Activated CD8-positive, alpha-beta T cell treated with anti-CD3 and anti-CD28 coated beads, Interleukin-2, amount 10 ng/mL, durations not matched to agents 7 days and 5 days (primary cell): Measurements from ENCODE around the gene PAPPA. TPM values are rescaled to one million over a fixed set of nuclear protein-coding genes. Genes with fewer than 3 reads are reported as not detected.

Experiments used
- ATAC-seq: fragments of 150-1000 bp; cut with Tn5 transposase; one replicate; pipeline ENCODE4 v1.10.0; 2021; ENCODE audit warnings: moderate library complexity
- CTCF ChIA-PET: fragments of 350-600 bp; sonication (Branson Sonifier 250); formaldehyde crosslinking; loops from one replicate; lab custom pipeline; 2021; ENCODE audit warnings: antibody characterized with exemption; lab: Charles Lee
- POLR2A ChIA-PET: fragments of 350-600 bp; sonication (Branson Sonifier 250); formaldehyde crosslinking; loops from one replicate; lab custom pipeline; 2021; ENCODE audit warnings: antibody characterized with exemption; lab: Charles Lee
- DNase-seq: peaks from one replicate; pipeline ENCODE4 v3.0.0-alpha.2; 2020
- H3K27ac Mint-ChIP-seq: one replicate; pipeline ENCODE4 v1.8.0; 2021; ENCODE audit warnings: mild to moderate bottlenecking, mixed read lengths
- H3K27me3 Mint-ChIP-seq: one replicate; pipeline ENCODE4 v1.8.0; 2021; ENCODE audit warnings: low read depth, mixed read lengths
- H3K36me3 Mint-ChIP-seq: one replicate; pipeline ENCODE4 v1.8.0; 2021; ENCODE audit warnings: low read depth, mixed read lengths
- H3K4me1 Mint-ChIP-seq: one replicate; pipeline ENCODE4 v1.8.0; 2021; ENCODE audit warnings: low read depth, mixed read lengths
- H3K4me3 Mint-ChIP-seq: one replicate; pipeline ENCODE4 v1.8.0; 2021; ENCODE audit warnings: mild to moderate bottlenecking, mixed read lengths
- H3K9me3 Mint-ChIP-seq: one replicate; pipeline ENCODE4 v1.8.0; 2022; ENCODE audit warnings: mixed read lengths; ENCODE audit not compliant: insufficient read depth
- total RNA-seq, 2 experiments: library from RNA; stranded (reverse); gene quantifications; one replicate each; pipeline ENCODE4 v1.2.3, GENCODE V29; 2021

PAPPA gene, protein sequence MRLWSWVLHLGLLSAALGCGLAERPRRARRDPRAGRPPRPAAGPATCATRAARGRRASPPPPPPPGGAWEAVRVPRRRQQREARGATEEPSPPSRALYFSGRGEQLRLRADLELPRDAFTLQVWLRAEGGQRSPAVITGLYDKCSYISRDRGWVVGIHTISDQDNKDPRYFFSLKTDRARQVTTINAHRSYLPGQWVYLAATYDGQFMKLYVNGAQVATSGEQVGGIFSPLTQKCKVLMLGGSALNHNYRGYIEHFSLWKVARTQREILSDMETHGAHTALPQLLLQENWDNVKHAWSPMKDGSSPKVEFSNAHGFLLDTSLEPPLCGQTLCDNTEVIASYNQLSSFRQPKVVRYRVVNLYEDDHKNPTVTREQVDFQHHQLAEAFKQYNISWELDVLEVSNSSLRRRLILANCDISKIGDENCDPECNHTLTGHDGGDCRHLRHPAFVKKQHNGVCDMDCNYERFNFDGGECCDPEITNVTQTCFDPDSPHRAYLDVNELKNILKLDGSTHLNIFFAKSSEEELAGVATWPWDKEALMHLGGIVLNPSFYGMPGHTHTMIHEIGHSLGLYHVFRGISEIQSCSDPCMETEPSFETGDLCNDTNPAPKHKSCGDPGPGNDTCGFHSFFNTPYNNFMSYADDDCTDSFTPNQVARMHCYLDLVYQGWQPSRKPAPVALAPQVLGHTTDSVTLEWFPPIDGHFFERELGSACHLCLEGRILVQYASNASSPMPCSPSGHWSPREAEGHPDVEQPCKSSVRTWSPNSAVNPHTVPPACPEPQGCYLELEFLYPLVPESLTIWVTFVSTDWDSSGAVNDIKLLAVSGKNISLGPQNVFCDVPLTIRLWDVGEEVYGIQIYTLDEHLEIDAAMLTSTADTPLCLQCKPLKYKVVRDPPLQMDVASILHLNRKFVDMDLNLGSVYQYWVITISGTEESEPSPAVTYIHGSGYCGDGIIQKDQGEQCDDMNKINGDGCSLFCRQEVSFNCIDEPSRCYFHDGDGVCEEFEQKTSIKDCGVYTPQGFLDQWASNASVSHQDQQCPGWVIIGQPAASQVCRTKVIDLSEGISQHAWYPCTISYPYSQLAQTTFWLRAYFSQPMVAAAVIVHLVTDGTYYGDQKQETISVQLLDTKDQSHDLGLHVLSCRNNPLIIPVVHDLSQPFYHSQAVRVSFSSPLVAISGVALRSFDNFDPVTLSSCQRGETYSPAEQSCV (N-terminal part only)
- total RNA-seq, result not detected

DNA sequence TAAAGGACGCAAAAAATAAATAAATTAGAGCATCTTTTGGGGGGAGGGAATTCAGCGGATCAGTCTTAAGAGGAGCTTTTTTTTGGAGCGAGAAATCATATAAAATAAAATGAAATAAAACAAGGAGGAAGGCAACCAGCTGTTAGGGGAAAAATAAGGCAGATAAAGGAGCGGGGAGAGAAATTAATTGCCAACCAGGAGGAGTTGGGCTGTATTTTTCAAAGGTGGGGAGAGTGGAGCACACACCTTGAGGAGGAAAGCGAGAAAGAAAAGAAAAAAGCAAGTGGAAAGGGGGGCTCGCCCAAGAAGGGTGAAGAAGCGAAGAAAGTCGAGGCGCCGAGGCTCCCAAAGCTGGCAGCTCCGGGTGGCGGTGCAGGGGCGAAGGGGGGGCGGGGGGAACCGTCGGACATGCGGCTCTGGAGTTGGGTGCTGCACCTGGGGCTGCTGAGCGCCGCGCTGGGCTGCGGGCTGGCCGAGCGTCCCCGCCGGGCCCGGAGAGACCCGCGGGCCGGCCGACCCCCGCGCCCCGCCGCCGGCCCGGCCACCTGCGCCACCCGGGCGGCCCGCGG, at the start of gene PAPPA:
TSS of gene PAPPA (plus strand) at position 27 of the 569 bp plus-strand sequence. CDS start at position 409, 382 bp downstream.
- Mint-ChIP-seq H3K27ac (no peak within 1 kb of the TSS), H3K9me3 (no peaks in the 10 kb centered on the region), H3K4me3 (no peak within 1 kb of the TSS), H3K4me1 (peaks cover 3% of the 10 kb centered on the region), H3K36me3 (no peaks in the 10 kb centered on the region), H3K27me3 (peaks cover 66% of the 10 kb centered on the region)
- DNase-seq (no peak), ATAC-seq (no peak)
- ChIA-PET CTCF (no interaction called here), POLR2A (no interaction called here)

DNA sequence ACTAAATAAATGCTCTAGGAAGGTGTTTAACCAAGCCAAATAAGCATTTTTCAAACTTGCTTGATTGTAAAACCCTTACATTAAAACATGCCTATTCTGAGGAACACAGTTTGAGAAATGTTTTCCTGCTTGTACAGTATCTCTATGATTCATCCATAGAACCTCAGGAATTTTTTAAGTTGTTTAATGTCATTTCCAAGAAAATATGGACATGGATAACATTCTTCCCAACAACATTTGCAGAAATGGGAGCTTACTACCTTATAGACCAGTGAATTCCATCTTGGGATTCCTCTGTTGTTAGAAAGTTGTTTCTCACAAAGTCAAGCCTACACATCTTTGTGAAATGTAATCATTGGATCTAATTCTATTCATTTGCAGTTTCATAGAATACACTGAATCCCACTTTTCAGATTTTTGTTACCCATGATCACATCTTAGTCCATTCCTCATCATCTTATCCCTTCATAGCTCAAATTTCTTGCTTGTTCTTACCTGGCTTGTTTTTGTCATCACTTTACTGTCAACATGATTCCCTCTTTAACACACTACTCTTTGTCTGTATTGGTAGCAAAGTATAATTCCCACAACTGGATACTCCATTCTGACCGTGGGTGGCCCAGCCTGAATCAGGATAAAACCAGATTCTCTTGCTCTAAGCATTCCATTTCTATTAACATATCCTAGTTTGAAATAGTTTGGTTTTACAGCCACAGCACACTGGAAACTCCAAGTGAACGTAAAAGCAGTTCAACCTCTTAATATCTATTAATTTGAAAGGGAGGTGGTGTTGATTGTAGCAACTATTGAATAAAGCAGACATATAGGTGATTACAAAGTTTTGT, 49.4 kb upstream of the PAPPA start:
- Mint-ChIP-seq H3K4me1 (no peaks in the 10 kb centered on the region), H3K4me3 (no peak overlapping the region), H3K9me3 (no peaks in the 10 kb centered on the region), H3K27ac (no peak overlapping the region), H3K36me3 (no peaks in the 10 kb centered on the region), H3K27me3 (no peaks in the 10 kb centered on the region)
- ChIA-PET POLR2A (no interaction called here), CTCF (no interaction called here)
- no peak for ATAC-seq
- DNase-seq, result no peak

DNA sequence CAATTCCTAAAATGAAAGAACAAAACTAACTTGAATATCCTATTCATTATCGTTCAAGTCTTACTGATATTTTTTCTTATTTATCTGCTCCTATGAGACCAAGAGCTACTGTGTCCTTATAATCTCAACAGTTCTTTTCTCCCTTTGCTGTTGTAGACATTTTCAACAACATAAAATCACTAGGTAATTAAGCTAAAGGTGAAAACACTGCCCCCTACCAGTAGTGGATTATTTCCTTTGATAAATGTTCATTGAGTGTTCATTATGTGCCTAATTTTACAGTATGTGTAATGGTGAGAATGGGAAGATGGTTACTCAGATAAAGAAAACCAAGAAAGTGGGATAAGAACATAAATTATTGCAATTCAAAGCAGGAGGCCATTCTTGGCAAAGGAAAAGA, 41.4 kb upstream of the PAPPA start:
- H3K4me3 Mint-ChIP-seq, result no peak overlapping the region
- ChIA-PET CTCF (no interaction called here), POLR2A (no interaction called here)
- no peaks in the 10 kb centered on the region for H3K9me3 Mint-ChIP-seq
- no peaks in the 10 kb centered on the region for H3K27me3 Mint-ChIP-seq
- no peak for ATAC-seq
- H3K27ac Mint-ChIP-seq, result no peak overlapping the region
- H3K36me3 Mint-ChIP-seq, result no peaks in the 10 kb centered on the region
- DNase-seq, result no peak
- no peaks in the 10 kb centered on the region for H3K4me1 Mint-ChIP-seq

DNA sequence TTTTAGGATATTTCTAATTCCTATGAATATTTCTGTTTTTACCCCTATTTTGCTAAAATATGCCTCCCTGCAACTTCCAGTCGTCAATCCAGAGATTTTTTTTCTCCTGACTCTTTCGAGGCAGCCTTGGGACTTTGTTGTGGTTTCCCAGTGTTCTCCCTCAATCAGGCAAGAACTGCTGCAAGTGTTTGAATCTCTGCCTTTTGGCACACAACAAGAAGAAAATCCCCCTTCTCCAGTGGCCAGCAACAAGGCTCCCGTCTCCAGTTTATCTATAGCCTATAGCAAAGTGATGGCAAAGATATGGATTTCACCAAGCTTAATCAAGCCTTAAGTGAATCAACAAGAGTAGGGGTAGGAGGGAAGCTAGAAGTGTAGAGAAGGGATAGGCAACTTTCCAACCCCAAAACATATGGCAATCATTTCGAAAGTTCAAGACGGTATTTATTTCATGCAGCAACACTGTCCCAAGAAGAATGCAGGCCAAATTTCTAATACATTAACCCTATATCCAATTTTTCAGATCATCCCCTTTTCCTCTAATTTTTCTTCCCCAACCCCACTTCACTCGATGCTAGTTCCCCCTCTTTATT, 37.7 kb upstream of the PAPPA start:
- no peaks in the 10 kb centered on the region for H3K4me1 Mint-ChIP-seq
- H3K36me3 Mint-ChIP-seq, result no peaks in the 10 kb centered on the region
- no peak overlapping the region for H3K27ac Mint-ChIP-seq
- ChIA-PET POLR2A (interaction anchor here (0.6 kb wide), 1 partner anchor 53 kb away, joined by 5 read pairs; no protein-coding TSS in a partner anchor), CTCF (no interaction called here)
- DNase-seq, result no peak
- no peaks in the 10 kb centered on the region for H3K27me3 Mint-ChIP-seq
- peaks cover 4% of the 10 kb centered on the region for H3K9me3 Mint-ChIP-seq
- ATAC-seq, result no peak
- no peak overlapping the region for H3K4me3 Mint-ChIP-seq

DNA sequence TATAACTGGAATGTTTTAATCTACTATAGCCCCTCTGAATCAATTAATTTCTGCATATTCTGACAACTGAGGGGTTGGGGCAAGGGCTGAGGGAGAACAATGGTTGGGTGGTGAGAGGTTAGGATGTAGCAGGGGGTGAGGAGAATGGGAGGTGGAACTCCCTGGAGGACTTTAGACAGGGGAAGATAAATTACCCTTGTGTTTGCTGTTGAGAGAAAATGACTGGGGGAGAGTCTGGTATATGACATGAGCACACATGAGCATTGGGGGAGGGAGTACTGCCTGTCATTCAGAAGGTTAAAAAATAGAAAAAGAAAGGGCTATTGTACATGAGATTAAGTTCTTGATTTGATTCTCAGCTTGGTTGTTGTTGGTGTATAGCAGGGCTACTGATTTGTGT, 37.2 kb upstream of the PAPPA start:
- ATAC-seq, result no peak
- peaks cover 4% of the 10 kb centered on the region for H3K9me3 Mint-ChIP-seq
- H3K36me3 Mint-ChIP-seq, result no peaks in the 10 kb centered on the region
- no peak overlapping the region for H3K27ac Mint-ChIP-seq
- H3K4me3 Mint-ChIP-seq, result no peak overlapping the region
- no peaks in the 10 kb centered on the region for H3K27me3 Mint-ChIP-seq
- no peaks in the 10 kb centered on the region for H3K4me1 Mint-ChIP-seq
- ChIA-PET POLR2A (interaction anchor here (0.6 kb wide), 1 partner anchor 53 kb away, joined by 5 read pairs; no protein-coding TSS in a partner anchor), CTCF (no interaction called here)
- DNase-seq, result no peak

DNA sequence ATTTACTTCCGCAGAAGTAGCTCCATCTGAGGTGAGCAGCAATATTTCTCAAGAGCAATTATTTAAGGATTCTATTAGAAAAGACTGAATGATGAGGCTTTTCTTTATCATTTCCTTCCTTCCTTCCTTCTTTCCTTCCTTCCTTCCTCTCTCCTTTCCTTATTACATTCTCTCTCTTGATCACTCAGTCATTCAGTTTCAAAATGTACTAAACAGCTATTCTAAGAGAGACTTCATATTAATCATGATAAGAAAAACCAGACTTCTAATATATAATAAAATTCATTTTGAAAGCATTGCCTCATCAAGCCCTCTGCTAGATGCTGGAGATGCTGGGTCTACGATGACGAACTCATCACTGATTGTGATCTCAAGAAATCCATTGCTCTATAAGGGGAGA, 30.4 kb upstream of the PAPPA start:
- DNase-seq (no peak), ATAC-seq (no peak)
- Mint-ChIP-seq H3K27me3 (no peaks in the 10 kb centered on the region), H3K36me3 (no peaks in the 10 kb centered on the region), H3K4me1 (no peaks in the 10 kb centered on the region), H3K9me3 (peaks cover 4% of the 10 kb centered on the region), H3K27ac (no peak overlapping the region), H3K4me3 (no peak overlapping the region)
- ChIA-PET POLR2A (no interaction called here), CTCF (no interaction called here)

DNA sequence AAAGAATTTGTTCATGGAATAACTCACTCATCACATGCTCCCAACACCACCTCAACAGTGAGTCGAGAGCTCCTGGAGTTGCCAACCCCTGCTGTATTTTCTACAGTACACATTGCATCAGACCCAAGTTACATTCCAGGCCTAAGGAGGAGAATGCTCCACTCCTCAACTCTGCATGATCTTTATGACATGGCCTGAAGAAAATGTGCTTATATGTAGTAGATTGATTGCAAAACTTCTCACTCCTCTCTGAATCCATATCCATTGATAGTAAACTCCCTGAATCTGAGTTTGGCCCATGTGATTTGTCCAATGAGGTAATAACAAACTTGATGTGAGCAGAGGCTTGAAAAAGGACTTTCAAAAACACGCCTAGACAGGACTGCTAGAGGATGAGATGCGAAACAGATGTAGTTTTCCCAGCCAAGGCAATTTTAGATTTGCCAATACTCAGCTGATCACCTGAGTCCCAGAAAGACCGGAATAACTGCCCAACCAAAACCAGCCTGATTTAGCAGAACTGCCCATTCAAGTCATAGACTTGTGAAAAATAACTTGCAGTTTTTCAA, 29.0 kb upstream of the PAPPA start:
- H3K36me3 Mint-ChIP-seq, result no peaks in the 10 kb centered on the region
- CTCF ChIA-PET, result no interaction called here

DNA sequence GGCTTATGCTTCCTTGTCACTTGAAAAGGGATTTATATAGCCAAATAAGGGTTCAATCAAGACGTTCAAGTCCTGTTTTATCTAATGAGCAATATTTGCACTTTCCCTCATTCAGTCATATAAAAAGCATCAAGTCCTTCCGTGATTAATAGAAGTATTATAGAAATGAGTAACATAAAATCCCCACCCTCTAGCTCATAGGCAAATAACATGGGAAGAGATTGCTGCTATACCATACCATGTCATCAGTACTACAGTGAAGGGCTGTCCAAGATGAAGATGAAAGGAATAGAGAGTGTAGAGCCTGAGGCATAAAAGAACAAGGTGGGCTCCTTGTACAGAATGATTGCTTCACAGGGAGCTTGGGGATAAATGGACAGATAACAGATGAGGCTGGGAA, 20.4 kb upstream of the PAPPA start:
- ATAC-seq (no peak), DNase-seq (no peak)
- Mint-ChIP-seq H3K4me3 (no peak overlapping the region), H3K4me1 (no peaks in the 10 kb centered on the region), H3K36me3 (no peaks in the 10 kb centered on the region), H3K27ac (no peak overlapping the region), H3K9me3 (no peaks in the 10 kb centered on the region), H3K27me3 (no peaks in the 10 kb centered on the region)
- ChIA-PET POLR2A (no interaction called here), CTCF (no interaction called here)

More for the DNA sequence above, 29.0 kb upstream of the PAPPA start:
- Mint-ChIP-seq H3K9me3 (no peaks in the 10 kb centered on the region), H3K4me1 (no peaks in the 10 kb centered on the region), H3K4me3 (no peak overlapping the region), H3K27me3 (no peaks in the 10 kb centered on the region), H3K27ac (no peak overlapping the region)
- DNase-seq (no peak), ATAC-seq (no peak)
- POLR2A ChIA-PET, result no interaction called here

DNA sequence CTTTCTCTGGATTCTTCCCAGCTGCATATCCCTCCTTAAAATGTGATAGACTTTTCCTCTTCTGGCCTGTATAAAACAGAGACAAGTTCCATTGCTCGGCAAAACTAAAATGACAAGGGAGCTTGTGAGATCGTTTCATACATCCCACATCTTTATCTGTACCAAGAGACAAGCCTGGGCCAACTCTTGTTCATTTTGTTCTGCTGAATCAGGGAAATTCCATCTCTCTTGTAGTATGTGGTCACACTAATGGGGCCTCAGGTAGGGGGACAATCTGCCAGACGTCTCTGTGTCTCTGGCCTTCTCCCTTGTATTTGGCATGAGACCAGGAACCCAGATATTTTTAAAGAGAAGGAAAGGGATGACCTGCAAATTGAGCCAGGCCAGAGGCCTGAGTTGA, 18.6 kb upstream of the PAPPA start:
- Mint-ChIP-seq H3K4me3 (no peak overlapping the region), H3K27me3 (no peaks in the 10 kb centered on the region), H3K4me1 (no peaks in the 10 kb centered on the region), H3K36me3 (no peaks in the 10 kb centered on the region), H3K27ac (no peak overlapping the region), H3K9me3 (no peaks in the 10 kb centered on the region)
- ChIA-PET POLR2A (no interaction called here), CTCF (no interaction called here)
- DNase-seq (no peak), ATAC-seq (no peak)

DNA sequence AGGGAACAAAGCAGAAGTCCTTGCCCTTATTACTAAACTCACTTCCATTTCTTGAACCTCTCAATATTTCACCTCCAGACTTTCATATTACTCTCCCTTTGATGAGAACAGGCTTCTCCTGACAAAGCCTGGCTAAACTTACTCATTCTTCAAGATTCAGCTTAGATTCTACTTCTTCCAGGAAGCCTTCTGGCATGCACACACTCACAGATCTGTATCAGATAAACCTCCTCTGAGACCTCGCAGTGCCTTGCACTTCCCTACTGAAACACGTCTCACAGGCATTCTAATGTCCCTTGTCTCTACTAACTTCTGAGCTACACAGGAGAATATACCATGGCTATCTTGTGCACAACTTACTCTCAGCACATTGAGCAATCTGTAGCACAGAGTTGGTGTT, 16.6 kb upstream of the PAPPA start:
- CTCF ChIA-PET, result no interaction called here
- no peaks in the 10 kb centered on the region for H3K9me3 Mint-ChIP-seq
- DNase-seq (no peak), ATAC-seq (no peak)
- H3K36me3 Mint-ChIP-seq, result no peaks in the 10 kb centered on the region
- H3K27ac Mint-ChIP-seq, result no peak overlapping the region
- H3K27me3 Mint-ChIP-seq, result no peaks in the 10 kb centered on the region
- no peak overlapping the region for H3K4me3 Mint-ChIP-seq
- POLR2A ChIA-PET, result no interaction called here
- no peaks in the 10 kb centered on the region for H3K4me1 Mint-ChIP-seq
